Measurements from ENCODE around the gene GNPNAT1. TPM values are rescaled to one million over a fixed set of nuclear protein-coding genes. Genes with fewer than 3 reads are reported as not detected.

The GNPNAT1 gene
- total and polyA plus RNA-seq, 2 of the 8 experiments (the other 6 are each of a cell fraction or from before 2014, with no cell fraction given), result 25.5 to 54.1 TPM

- Histone ChIP-seq H3K23me2 (ENCODE audit: low read depth, low read length) (no peaks in the 10 kb centered on the region), H3K79me1 (ENCODE audit: low read depth, low read length) (no peaks in the 10 kb centered on the region), H3K9me3 (ENCODE audit: insufficient read depth in 2 of 2, low read depth in 1 of 2, low read length in 1 of 2) (no peaks in the 10 kb centered on the region), H2AFZ (ENCODE audit: low read length) (no peak overlapping the region), H3K56ac (replicated peaks; ENCODE audit: insufficient read length, low read depth, low read length) (no peak overlapping the region), H2BK20ac (ENCODE audit: low read length) (no peak overlapping the region), H3K4ac (replicated peaks; ENCODE audit: insufficient read length, low read depth, low read length) (no peak overlapping the region), H4K91ac (replicated peaks; ENCODE audit: insufficient read length, low read length) (no peak overlapping the region), H3K27me3 (replicated peaks in 1 of 4; ENCODE audit: control insufficient read depth in 3 of 4, extremely low read depth in 1 of 4, insufficient read depth in 3 of 4, low read length in 3 of 4) (no peaks in the 10 kb centered on the region), H2BK12ac (ENCODE audit: low read depth, low read length) (no peak overlapping the region), H3K4me3 (ENCODE audit: extremely low read depth in 1 of 4, insufficient read depth in 2 of 4, low read depth in 3 of 4, low read length in 4 of 4) (no peak overlapping the region), H2BK5ac (ENCODE audit: low read depth, low read length) (no peak overlapping the region), H3K4me1 (replicated peaks in 1 of 4; ENCODE audit: control insufficient read depth in 3 of 4, insufficient read depth in 4 of 4, low read length in 3 of 4) (peaks cover 0 to 2% (median 0%) of the 10 kb centered on the region in 4 experiments; a peak in 2 of 7 replicates), H3K4me2 (ENCODE audit: insufficient read depth in 1 of 2, low read depth in 2 of 2, low read length in 2 of 2) (no peak overlapping the region), H4K20me1 (replicated peaks in 1 of 2; ENCODE audit: control insufficient read depth in 1 of 2, insufficient read depth in 2 of 2, low read length in 2 of 2) (peaks cover 1 to 3% of the 10 kb centered on the region in 2 experiments), H3K36me3 (ENCODE audit: control insufficient read depth in 2 of 4, insufficient read depth in 4 of 4, low read length in 3 of 4) (peaks cover 0 to 5% (median 0%) of the 10 kb centered on the region in 4 experiments; a peak in 2 of 8 replicates), H2AK5ac (ENCODE audit: low read depth, low read length) (no peak overlapping the region), H3K23ac (ENCODE audit: insufficient read length) (no peak overlapping the region), H2BK15ac (ENCODE audit: low read length) (no peak overlapping the region), H3K14ac (ENCODE audit: insufficient read length) (no peak overlapping the region), H4K8ac (ENCODE audit: extremely low read depth, insufficient read depth, low read length) (no peak overlapping the region), H3K18ac (ENCODE audit: extremely low read depth, low read length) (no peak overlapping the region), H3K9ac (replicated peaks in 1 of 4; ENCODE audit: extremely low read depth in 1 of 4, low read depth in 3 of 4, low read length in 3 of 4) (no peak overlapping the region), H3K27ac (ENCODE audit: low read depth, low read length) (no peak overlapping the region), H4K5ac (ENCODE audit: insufficient read length, low read depth, low read length) (no peak overlapping the region), H2BK120ac (replicated peaks; ENCODE audit: low read depth, low read length) (no peak overlapping the region), H3K79me2 (ENCODE audit: control insufficient read depth in 1 of 2, insufficient read depth in 2 of 2, low read length in 2 of 2) (peaks cover 0 to 80% of the 10 kb centered on the region in 2 experiments; a peak in 3 of 4 replicates)
- DNase-seq (ENCODE audit: low read depth in 1 of 2, low spot score in 2 of 2), result no peak
- TF ChIP-seq CEBPB (IDR thresholded peaks at IDR 0.05; ENCODE audit: low read depth, low read length) (no peak), JUN (IDR thresholded peaks at IDR 0.05; ENCODE audit: low read depth, low read length) (no peak), ASH2L (IDR thresholded peaks at IDR 0.05; ENCODE audit: low read length) (no peak), TAF1 (IDR thresholded peaks at IDR 0.05; ENCODE audit: low read depth, low read length) (no peak), RNF2 (IDR thresholded peaks at IDR 0.05; ENCODE audit: borderline replicate concordance, low read depth, low read length, missing control alignments, poor library complexity, severe bottlenecking) (no peak), RBBP5 (IDR thresholded peaks at IDR 0.05; ENCODE audit: borderline replicate concordance, low read depth, low read length) (no peak), EGR1 (IDR thresholded peaks at IDR 0.05; ENCODE audit: borderline replicate concordance, low read depth, low read length) (no peak), SIN3A (conservative IDR thresholded peaks at IDR 0.05 in 1 of 2, IDR thresholded peaks at IDR 0.05 in 1 of 2; ENCODE audit: low read depth in 1 of 2, low read length in 2 of 2) (no peak), KDM5A (IDR thresholded peaks at IDR 0.05; ENCODE audit: low read length) (no peak), NRF1 (IDR thresholded peaks at IDR 0.05; ENCODE audit: low read depth, low read length) (no peak), TBP (IDR thresholded peaks at IDR 0.05; ENCODE audit: low read depth, low read length) (no peak)
- ChIA-PET POLR2A (ENCODE audit: partially characterized antibody) (interaction anchor here (0.7 kb wide), 1 partner anchor 44 kb away, joined by 3 read pairs; no protein-coding TSS in a partner anchor), CTCF (ENCODE audit: partially characterized antibody) (interaction anchor here (1.3 to 1.4 kb wide), 2 partner anchors 12 to 33 kb away, joined by 3 read pairs; no protein-coding TSS in a partner anchor)
- WGBS, 2 experiments (ENCODE audit: extremely low coverage in 1 of 2, insufficient coverage in 1 of 2, insufficient read length in 1 of 2, insufficient replicate concordance in 2 of 2, low coverage in 1 of 2, low lambda C conversion rate in 2 of 2, missing lambda C conversion rate in 1 of 2), result 100% methylated on average over 1 of the region's 1 CpG; no CpG with 5 or more reads in 1 of the 2 experiments
- no peak for FAIRE-seq
Measured at GRCh38 chr14:52740751-52741150, 50.7 kb downstream of the GNPNAT1 start.

All from H1 (cell line).